Calu3 (cell line): Measurements from ENCODE around the gene LGMN. TPM values are rescaled to one million over a fixed set of nuclear protein-coding genes. Genes with fewer than 3 reads are reported as not detected.

Source experiments
- BruUV-seq: library from RNA; stranded (reverse); fragments of 400-500 nt; replicated peaks from 2 replicates; lab custom pipeline; 2021; lab: Mats Ljungman, UMichigan
- CTCF ChIA-PET: fragments of 300-600 bp; sonication (Branson Sonifier 250); formaldehyde crosslinking; loops from one replicate; lab custom pipeline; 2022; ENCODE audit warnings: antibody characterized with exemption; lab: Charles Lee
- DNase-seq: peaks from one replicate; pipeline ENCODE4 v3.0.0; 2022
- H3K27ac Mint-ChIP-seq: one replicate; pipeline ENCODE4 v1.8.0; 2022; ENCODE audit warnings: mixed read lengths; ENCODE audit not compliant: unreplicated experiment
- H3K27me3 Mint-ChIP-seq: one replicate; pipeline ENCODE4 v1.8.0; 2022; ENCODE audit warnings: mixed read lengths; ENCODE audit not compliant: unreplicated experiment
- H3K36me3 Mint-ChIP-seq: one replicate; pipeline ENCODE4 v1.8.0; 2022; ENCODE audit warnings: mild to moderate bottlenecking, moderate library complexity, mixed read lengths; ENCODE audit not compliant: insufficient read depth, unreplicated experiment
- H3K4me1 Mint-ChIP-seq: one replicate; pipeline ENCODE4 v1.8.0; 2022; ENCODE audit warnings: mild to moderate bottlenecking, low read depth, mixed read lengths; ENCODE audit not compliant: unreplicated experiment
- H3K4me3 Mint-ChIP-seq: one replicate; pipeline ENCODE4 v1.8.0; 2022; ENCODE audit warnings: mild to moderate bottlenecking, low read depth, moderate library complexity, mixed read lengths; ENCODE audit not compliant: unreplicated experiment
- H3K9me3 Mint-ChIP-seq: one replicate; pipeline ENCODE4 v1.8.0; 2022; ENCODE audit warnings: low read depth, mixed read lengths; ENCODE audit not compliant: unreplicated experiment
- intact Hi-C: fragments of 100-400 bp; cut with micrococcal nuclease; formaldehyde crosslinking; loops from one replicate; pipeline ENCODE4 v1.10.0; 2022; ENCODE audit not compliant: unreplicated experiment
- total RNA-seq: library from RNA; stranded (reverse); gene quantifications from 2 replicates; pipeline ENCODE4 v1.2.3, GENCODE V29; 2022
- TF ChIP-seq, protein P1 (sequence below): fragments of 200-600 bp; IDR thresholded peaks from one replicate; pipeline ENCODE4 v1.8.0; 2022; ENCODE audit warnings: antibody characterized with exemption; ENCODE audit not compliant: unreplicated experiment

LGMN gene
- total RNA-seq, 1 experiment from 2014 or later: 64.9 TPM

DNA sequence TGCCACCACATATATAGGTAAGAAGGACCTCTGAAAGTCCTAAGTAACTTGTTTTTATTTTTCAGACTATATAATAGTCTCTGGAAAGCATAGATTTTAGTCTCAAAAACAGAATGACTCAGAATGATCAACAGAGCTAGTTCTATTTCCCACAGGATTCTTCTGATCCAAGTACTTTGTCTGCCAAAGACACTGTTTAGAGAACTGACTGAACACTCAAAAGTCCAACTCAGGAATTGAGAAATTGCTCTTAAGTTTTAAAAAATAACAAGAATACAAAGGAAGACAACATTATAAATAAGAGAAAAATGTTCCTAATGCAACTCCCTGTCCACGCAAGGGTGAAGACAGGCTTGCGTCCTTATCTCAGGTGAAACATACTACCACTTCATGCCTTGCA, 29.0 kb downstream of the LGMN start:
- DNase-seq: no peak
- no TSS peak for BruUV-seq
- H3K27ac Mint-ChIP-seq: no peak overlapping the region

DNA sequence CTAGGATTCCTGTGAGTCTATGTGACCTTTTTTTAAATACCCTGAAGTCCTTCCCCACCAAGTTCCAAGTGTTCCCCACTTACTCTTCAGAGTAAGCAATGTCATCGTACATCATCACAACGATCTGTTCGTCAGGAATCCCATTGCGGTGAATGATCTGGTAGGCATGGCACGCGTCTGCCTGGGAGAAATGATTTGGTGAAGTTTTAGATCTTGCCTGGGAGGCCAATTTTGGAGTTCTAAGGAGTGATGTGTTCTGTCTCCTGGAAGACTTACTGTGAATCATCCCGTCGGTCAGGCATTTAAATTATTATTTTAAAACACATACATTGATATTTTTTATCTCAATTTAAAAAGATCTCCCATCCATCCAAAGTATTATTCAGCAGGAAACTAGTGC, 29.8 kb downstream of the LGMN start:
- no peak overlapping the region for H3K4me3 Mint-ChIP-seq
- CTCF ChIA-PET: interaction anchor here (0.5 kb wide), 1 partner anchor 25 kb away, joined by 3 read pairs; no protein-coding TSS in a partner anchor
- DNase-seq: no peak
- no peaks in the 10 kb centered on the region for H3K27me3 Mint-ChIP-seq
- intact Hi-C loops: no loop called here
- TF ChIP-seq, protein P1, sequence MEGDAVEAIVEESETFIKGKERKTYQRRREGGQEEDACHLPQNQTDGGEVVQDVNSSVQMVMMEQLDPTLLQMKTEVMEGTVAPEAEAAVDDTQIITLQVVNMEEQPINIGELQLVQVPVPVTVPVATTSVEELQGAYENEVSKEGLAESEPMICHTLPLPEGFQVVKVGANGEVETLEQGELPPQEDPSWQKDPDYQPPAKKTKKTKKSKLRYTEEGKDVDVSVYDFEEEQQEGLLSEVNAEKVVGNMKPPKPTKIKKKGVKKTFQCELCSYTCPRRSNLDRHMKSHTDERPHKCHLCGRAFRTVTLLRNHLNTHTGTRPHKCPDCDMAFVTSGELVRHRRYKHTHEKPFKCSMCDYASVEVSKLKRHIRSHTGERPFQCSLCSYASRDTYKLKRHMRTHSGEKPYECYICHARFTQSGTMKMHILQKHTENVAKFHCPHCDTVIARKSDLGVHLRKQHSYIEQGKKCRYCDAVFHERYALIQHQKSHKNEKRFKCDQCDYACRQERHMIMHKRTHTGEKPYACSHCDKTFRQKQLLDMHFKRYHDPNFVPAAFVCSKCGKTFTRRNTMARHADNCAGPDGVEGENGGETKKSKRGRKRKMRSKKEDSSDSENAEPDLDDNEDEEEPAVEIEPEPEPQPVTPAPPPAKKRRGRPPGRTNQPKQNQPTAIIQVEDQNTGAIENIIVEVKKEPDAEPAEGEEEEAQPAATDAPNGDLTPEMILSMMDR: no peak
- H3K27ac Mint-ChIP-seq: no peak overlapping the region
- H3K9me3 Mint-ChIP-seq: no peaks in the 10 kb centered on the region
- H3K36me3 Mint-ChIP-seq: peaks cover 7% of the 10 kb centered on the region
- BruUV-seq: no TSS peak
- peaks cover 12% of the 10 kb centered on the region for H3K4me1 Mint-ChIP-seq

More for the DNA sequence above, 29.0 kb downstream of the LGMN start:
- H3K4me3 Mint-ChIP-seq: no peak overlapping the region
- TF ChIP-seq, protein P1: no peak
- peaks cover 12% of the 10 kb centered on the region for H3K4me1 Mint-ChIP-seq
- intact Hi-C loops: no loop called here
- H3K27me3 Mint-ChIP-seq: no peaks in the 10 kb centered on the region
- no peaks in the 10 kb centered on the region for H3K9me3 Mint-ChIP-seq
- CTCF ChIA-PET: interaction anchor here (0.8 kb wide), 1 partner anchor 10 kb away, joined by 3 read pairs; no protein-coding TSS in a partner anchor
- H3K36me3 Mint-ChIP-seq: peaks cover 7% of the 10 kb centered on the region

- TF ChIP-seq, protein P1: no peak
- BruUV-seq: no TSS peak
- intact Hi-C loops: no loop called here
- Mint-ChIP-seq H3K9me3 (no peaks in the 10 kb centered on the region), H3K4me1 (peaks cover 12% of the 10 kb centered on the region), H3K27ac (no peak overlapping the region), H3K36me3 (peaks cover 7% of the 10 kb centered on the region), H3K4me3 (no peak overlapping the region), H3K27me3 (no peaks in the 10 kb centered on the region)
- DNase-seq: no peak
- CTCF ChIA-PET: interaction anchor here (0.7 to 1.0 kb wide), 2 partner anchors 11 to 66 kb away, joined by 3 read pairs; no protein-coding TSS in a partner anchor
These were observed 30.8 kb downstream of the LGMN start for GRCh38 chr14:92717571-92718042.

- H3K9me3 Mint-ChIP-seq: no peaks in the 10 kb centered on the region
- intact Hi-C loops: no loop called here
- CTCF ChIA-PET: interaction anchor here (1.4 kb wide), 1 partner anchor 70 kb away, joined by 5 read pairs; no protein-coding TSS in a partner anchor
- H3K27ac Mint-ChIP-seq: no peak overlapping the region
- TF ChIP-seq, protein P1: no peak
- H3K27me3 Mint-ChIP-seq: no peaks in the 10 kb centered on the region
- no peak overlapping the region for H3K4me3 Mint-ChIP-seq
- H3K4me1 Mint-ChIP-seq: peaks cover 12% of the 10 kb centered on the region
- peaks cover 7% of the 10 kb centered on the region for H3K36me3 Mint-ChIP-seq
- DNase-seq: no peak
- no TSS peak for BruUV-seq
These were observed 32.3 kb downstream of the LGMN start for GRCh38 chr14:92716131-92716530.
